Activated CD4-positive, alpha-beta memory T cell treated with anti-CD3 and anti-CD28 coated beads for 36 hours (primary cell): Measurements from ENCODE around the gene ATP2A2. TPM values are rescaled to one million over a fixed set of nuclear protein-coding genes. Genes with fewer than 3 reads are reported as not detected.

ENCODE experiments used
- CTCF ChIA-PET: fragments of 350-600 bp; sonication (Branson Sonifier 250); formaldehyde crosslinking; loops from one replicate; lab custom pipeline; 2021; ENCODE audit warnings: antibody characterized with exemption, inconsistent platforms; lab: Charles Lee
- POLR2A ChIA-PET: fragments of 350-600 bp; sonication (Branson Sonifier 250); formaldehyde crosslinking; loops from one replicate; lab custom pipeline; 2021; ENCODE audit warnings: antibody characterized with exemption; lab: Charles Lee
- DNase-seq: peaks from one replicate; pipeline ENCODE4 v3.0.0-alpha.2; 2020
- H3K27ac Mint-ChIP-seq: one replicate; pipeline ENCODE4 v1.8.0; 2021; ENCODE audit warnings: mixed read lengths
- H3K27me3 Mint-ChIP-seq: one replicate; pipeline ENCODE4 v1.8.0; 2021; ENCODE audit warnings: mixed read lengths
- H3K36me3 Mint-ChIP-seq: one replicate; pipeline ENCODE4 v1.8.0; 2021; ENCODE audit warnings: mixed read lengths
- H3K4me1 Mint-ChIP-seq: one replicate; pipeline ENCODE4 v1.8.0; 2021; ENCODE audit warnings: low read depth, mixed read lengths
- H3K4me3 Mint-ChIP-seq: one replicate; pipeline ENCODE4 v1.8.0; 2021; ENCODE audit warnings: mild to moderate bottlenecking, mixed read lengths
- H3K9me3 Mint-ChIP-seq: one replicate; pipeline ENCODE4 v1.8.0; 2021; ENCODE audit warnings: mixed read lengths
- intact Hi-C: fragments of 100-400 bp; cut with micrococcal nuclease; formaldehyde crosslinking; loops from one replicate; pipeline ENCODE4 v1.15.1; 2023
- total RNA-seq, 2 experiments: library from RNA; stranded (reverse); gene quantifications; one replicate each; pipeline ENCODE4 v1.2.3, GENCODE V29; 2021

ATP2A2 gene
- total RNA-seq, 2 experiments from 2014 or later, result 144 to 152 TPM

GRCh38 chr12:110282300-110282860 is 1.3 kb downstream of the ATP2A2 start:
- no peaks in the 10 kb centered on the region for H3K9me3 Mint-ChIP-seq
- H3K4me1 Mint-ChIP-seq, result peaks cover 44% of the 10 kb centered on the region
- peak overlapping the region; percentile 87 for H3K27ac Mint-ChIP-seq
- no peak for DNase-seq
- H3K4me3 Mint-ChIP-seq, result peak overlapping the region; percentile 90
- ChIA-PET POLR2A (interaction anchor here (1.0 to 1.6 kb wide), 3 partner anchors 33 to 247 kb away, joined by 3 to 5 read pairs (median 4); no protein-coding TSS in a partner anchor), CTCF (interaction anchor here (0.7 kb wide), 1 partner anchor 31 kb away, joined by 4 read pairs; no protein-coding TSS in a partner anchor)
- H3K36me3 Mint-ChIP-seq, result peaks cover 40% of the 10 kb centered on the region
- no peaks in the 10 kb centered on the region for H3K27me3 Mint-ChIP-seq
- intact Hi-C loops, result loop anchor here (2.0 to 10.0 kb wide), 4 partner anchors 34 to 398 kb away; partner anchors contain the start of genes ANKRD13A, GIT2 and GLTP

GRCh38 chr12:110282956-110283817 is 2.1 kb downstream of the ATP2A2 start:
- intact Hi-C loops, result loop anchor here (2.0 to 10.0 kb wide), 4 partner anchors 34 to 398 kb away; partner anchors contain the start of genes ANKRD13A, GIT2 and GLTP
- DNase-seq, result no peak
- Mint-ChIP-seq H3K27me3 (no peaks in the 10 kb centered on the region), H3K36me3 (peaks cover 44% of the 10 kb centered on the region), H3K4me3 (peak overlapping the region; percentile 90), H3K9me3 (no peaks in the 10 kb centered on the region), H3K4me1 (peaks cover 46% of the 10 kb centered on the region), H3K27ac (peak overlapping the region; percentile 87)
- POLR2A ChIA-PET, result interaction anchor here (1.0 kb wide), 1 partner anchor 248 kb away, joined by 4 read pairs; no protein-coding TSS in a partner anchor
- CTCF ChIA-PET, result interaction anchor here (0.7 to 1.5 kb wide), 2 partner anchors 31 to 148 kb away, joined by 3 to 4 read pairs; no protein-coding TSS in a partner anchor

- CTCF ChIA-PET, result interaction anchor here (1.5 kb wide), 1 partner anchor 147 kb away, joined by 3 read pairs; no protein-coding TSS in a partner anchor
Measured at GRCh38 chr12:110284597-110284996, 3.5 kb downstream of the ATP2A2 start.

GRCh38 chr12:110286623-110287022 is 5.6 kb downstream of the ATP2A2 start:
- DNase-seq, result peak; percentile 21
- Mint-ChIP-seq H3K27me3 (no peaks in the 10 kb centered on the region), H3K36me3 (peaks cover 65% of the 10 kb centered on the region), H3K27ac (peak overlapping the region; percentile 81), H3K4me3 (peak overlapping the region; percentile 90), H3K9me3 (no peaks in the 10 kb centered on the region), H3K4me1 (peaks cover 58% of the 10 kb centered on the region)
- CTCF ChIA-PET, result interaction anchor here (0.7 kb wide), 1 partner anchor 235 kb away, joined by 4 read pairs; no protein-coding TSS in a partner anchor
- POLR2A ChIA-PET, result interaction anchor here (0.7 kb wide), 1 partner anchor 328 kb away, joined by 3 read pairs; no protein-coding TSS in a partner anchor
- intact Hi-C loops, result loop anchor here (1.0 to 10.0 kb wide), 3 partner anchors 28 to 402 kb away; partner anchors contain the start of genes ANKRD13A, GIT2 and GLTP

More at GRCh38 chr12:110284597-110284996, 3.5 kb downstream of the ATP2A2 start:
- intact Hi-C loops, result loop anchor here (5.0 to 10.0 kb wide), 3 partner anchors 148 to 400 kb away; partner anchors contain the start of genes ANKRD13A, GIT2 and GLTP
- H3K4me3 Mint-ChIP-seq, result peak overlapping the region; percentile 90
- no peak for DNase-seq
- H3K36me3 Mint-ChIP-seq, result peaks cover 53% of the 10 kb centered on the region
- peaks cover 57% of the 10 kb centered on the region for H3K4me1 Mint-ChIP-seq
- H3K27me3 Mint-ChIP-seq, result no peaks in the 10 kb centered on the region
- no peaks in the 10 kb centered on the region for H3K9me3 Mint-ChIP-seq
- POLR2A ChIA-PET, result no interaction called here
- H3K27ac Mint-ChIP-seq, result peak overlapping the region; percentile 35

GRCh38 chr12:110287986-110288385 is 6.9 kb downstream of the ATP2A2 start:
- intact Hi-C loops, result loop anchor here (10.0 kb wide), 2 partner anchors 293 to 403 kb away; partner anchors contain the start of genes ANKRD13A, GIT2 and GLTP
- H3K36me3 Mint-ChIP-seq, result peaks cover 68% of the 10 kb centered on the region
- H3K4me3 Mint-ChIP-seq, result no peak overlapping the region
- ChIA-PET CTCF (interaction anchor here (0.7 to 1.0 kb wide), 2 partner anchors 9 to 144 kb away, joined by 3 read pairs; no protein-coding TSS in a partner anchor), POLR2A (interaction anchor here (0.6 kb wide), 1 partner anchor 228 kb away, joined by 5 read pairs; no protein-coding TSS in a partner anchor)
- no peak overlapping the region for H3K27ac Mint-ChIP-seq
- no peak for DNase-seq
- no peaks in the 10 kb centered on the region for H3K9me3 Mint-ChIP-seq
- no peaks in the 10 kb centered on the region for H3K27me3 Mint-ChIP-seq
- peaks cover 56% of the 10 kb centered on the region for H3K4me1 Mint-ChIP-seq

- no peak overlapping the region for H3K27ac Mint-ChIP-seq
- H3K4me1 Mint-ChIP-seq, result peaks cover 45% of the 10 kb centered on the region
- ChIA-PET POLR2A (interaction anchor here (0.6 to 1.1 kb wide), 3 partner anchors 8 to 18 kb away, joined by 3 to 4 read pairs (median 3); no protein-coding TSS in a partner anchor), CTCF (interaction anchor here (0.7 kb wide), 1 partner anchor 142 kb away, joined by 4 read pairs; no protein-coding TSS in a partner anchor)
- DNase-seq, result no peak
- no peaks in the 10 kb centered on the region for H3K9me3 Mint-ChIP-seq
- H3K36me3 Mint-ChIP-seq, result peaks cover 63% of the 10 kb centered on the region
- H3K27me3 Mint-ChIP-seq, result no peaks in the 10 kb centered on the region
- intact Hi-C loops, result loop anchor here (10.0 kb wide), 2 partner anchors 294 to 404 kb away; partner anchors contain the start of genes ANKRD13A, GIT2 and GLTP
- no peak overlapping the region for H3K4me3 Mint-ChIP-seq
Measured at GRCh38 chr12:110289044-110289710, 8.1 kb downstream of the ATP2A2 start.

GRCh38 chr12:110289711-110290078 is 8.6 kb downstream of the ATP2A2 start:
- H3K9me3 Mint-ChIP-seq, result no peaks in the 10 kb centered on the region
- intact Hi-C loops, result loop anchor here (10.0 kb wide), 2 partner anchors 295 to 405 kb away; partner anchors contain the start of genes ANKRD13A, GIT2 and GLTP
- no peak for DNase-seq
- no peak overlapping the region for H3K27ac Mint-ChIP-seq
- peaks cover 62% of the 10 kb centered on the region for H3K36me3 Mint-ChIP-seq
- CTCF ChIA-PET, result no interaction called here
- H3K4me1 Mint-ChIP-seq, result peaks cover 42% of the 10 kb centered on the region
- POLR2A ChIA-PET, result interaction anchor here (1.1 kb wide), 1 partner anchor 18 kb away, joined by 3 read pairs; no protein-coding TSS in a partner anchor
- H3K27me3 Mint-ChIP-seq, result no peaks in the 10 kb centered on the region
- H3K4me3 Mint-ChIP-seq, result no peak overlapping the region

- intact Hi-C loops, result no loop called here
- H3K4me3 Mint-ChIP-seq, result no peak overlapping the region
- H3K4me1 Mint-ChIP-seq, result peaks cover 47% of the 10 kb centered on the region
- H3K27ac Mint-ChIP-seq, result peak overlapping the region; percentile 68
- ChIA-PET CTCF (no interaction called here), POLR2A (no interaction called here)
- H3K27me3 Mint-ChIP-seq, result no peaks in the 10 kb centered on the region
- peaks cover 42% of the 10 kb centered on the region for H3K36me3 Mint-ChIP-seq
- no peaks in the 10 kb centered on the region for H3K9me3 Mint-ChIP-seq
- DNase-seq, result no peak
Measured at GRCh38 chr12:110301065-110301806, 20.2 kb downstream of the ATP2A2 start.

GRCh38 chr12:110304061-110304551 is 23.1 kb downstream of the ATP2A2 start:
- intact Hi-C loops, result no loop called here
- Mint-ChIP-seq H3K27ac (peak overlapping the region; percentile 47), H3K36me3 (peaks cover 42% of the 10 kb centered on the region), H3K9me3 (no peaks in the 10 kb centered on the region), H3K4me1 (peaks cover 61% of the 10 kb centered on the region), H3K4me3 (no peak overlapping the region), H3K27me3 (no peaks in the 10 kb centered on the region)
- CTCF ChIA-PET, result no interaction called here
- DNase-seq, result no peak
- POLR2A ChIA-PET, result no interaction called here

GRCh38 chr12:110307372-110307771 is 26.3 kb downstream of the ATP2A2 start:
- Mint-ChIP-seq H3K9me3 (no peaks in the 10 kb centered on the region), H3K27me3 (no peaks in the 10 kb centered on the region), H3K36me3 (peaks cover 35% of the 10 kb centered on the region), H3K4me1 (peaks cover 59% of the 10 kb centered on the region), H3K4me3 (no peak overlapping the region), H3K27ac (peak overlapping the region; percentile 65)
- peak; percentile 23 for DNase-seq
- ChIA-PET POLR2A (interaction anchor here (1.2 kb wide), 1 partner anchor 18 kb away, joined by 3 read pairs; no protein-coding TSS in a partner anchor), CTCF (no interaction called here)
- intact Hi-C loops, result no loop called here
